GM18519 (cell line): ENCODE results near the gene ZNF330.
A peak's percentile ranks its signal among the peaks of the same experiment; 100 is the strongest.

Source experiments
- ATAC-seq: cut with Tn5 transposase; IDR thresholded peaks from one replicate; pipeline ENCODE4 v1.9.1; 2021; ENCODE audit warnings: mild to moderate bottlenecking, moderate library complexity; ENCODE audit not compliant: unreplicated experiment, low FRiP score

The ZNF330 gene

DNA sequence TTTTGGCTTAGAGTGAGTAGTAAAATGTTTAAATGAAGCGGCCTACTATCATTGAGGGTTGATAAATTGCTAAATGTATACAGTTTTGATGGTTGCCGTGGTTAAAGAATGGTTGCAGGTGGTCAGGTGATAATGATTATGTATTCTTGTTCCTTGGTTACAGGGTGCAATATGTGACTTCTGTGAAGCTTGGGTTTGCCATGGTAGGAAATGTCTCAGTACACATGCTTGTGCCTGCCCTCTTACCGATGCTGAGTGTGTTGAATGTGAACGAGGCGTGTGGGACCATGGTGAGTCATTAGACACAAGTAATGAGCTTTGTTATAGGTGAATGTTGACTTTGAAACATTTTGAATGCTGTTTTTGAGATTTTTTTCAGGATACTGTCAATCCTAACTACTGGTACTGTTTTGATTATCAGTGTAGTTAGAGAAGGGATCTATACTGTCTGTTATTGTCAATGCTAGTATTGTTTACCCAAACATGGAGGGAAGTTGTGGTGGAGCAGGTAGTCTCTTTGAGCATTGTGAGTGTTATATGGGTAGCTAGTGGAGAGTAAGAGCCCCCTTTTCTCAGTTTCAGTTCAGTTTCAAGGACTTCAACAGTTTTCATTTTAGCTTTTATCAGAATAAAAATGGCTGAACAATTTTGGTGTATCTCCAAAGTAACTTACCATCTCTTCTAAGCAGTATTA, 8.9 kb downstream of the ZNF330 start:
- ATAC-seq, result peak; percentile 41

DNA sequence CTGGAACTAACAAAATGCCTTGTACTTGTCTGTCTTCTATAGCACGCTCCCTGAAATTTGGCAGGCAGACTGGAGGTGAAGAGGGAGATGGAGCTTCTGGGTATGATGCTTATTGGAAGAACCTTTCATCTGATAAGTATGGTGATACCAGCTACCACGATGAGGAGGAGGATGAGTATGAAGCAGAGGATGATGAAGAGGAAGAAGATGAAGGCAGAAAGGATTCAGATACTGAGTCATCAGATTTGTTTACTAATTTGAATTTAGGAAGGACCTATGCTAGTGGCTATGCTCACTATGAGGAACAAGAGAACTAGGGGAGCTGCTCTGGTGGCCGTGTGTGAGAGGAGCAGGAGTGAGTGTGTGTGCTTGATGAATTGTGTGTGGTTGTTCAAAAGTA, 13.0 kb downstream of the ZNF330 start:
- no peak for ATAC-seq

DNA sequence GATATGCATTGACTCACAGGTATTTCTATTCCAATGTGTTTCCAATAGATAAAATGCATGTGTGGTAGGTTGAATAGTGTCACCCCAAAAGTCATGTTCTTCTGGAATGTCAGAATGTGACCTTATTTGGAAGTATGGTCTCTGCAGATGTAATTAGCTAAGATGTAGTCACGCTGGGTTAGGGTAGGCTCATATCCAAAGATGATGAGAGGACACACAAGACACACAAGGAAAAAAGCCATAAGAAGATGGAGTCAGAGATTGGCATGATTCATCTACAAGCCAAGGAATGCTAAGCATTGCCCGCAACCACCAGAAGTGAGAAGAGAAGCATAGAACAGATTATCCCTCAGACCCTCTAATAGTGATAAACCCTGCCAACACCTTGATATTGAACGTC, 17.5 kb downstream of the ZNF330 start:
- ATAC-seq, result no peak

DNA sequence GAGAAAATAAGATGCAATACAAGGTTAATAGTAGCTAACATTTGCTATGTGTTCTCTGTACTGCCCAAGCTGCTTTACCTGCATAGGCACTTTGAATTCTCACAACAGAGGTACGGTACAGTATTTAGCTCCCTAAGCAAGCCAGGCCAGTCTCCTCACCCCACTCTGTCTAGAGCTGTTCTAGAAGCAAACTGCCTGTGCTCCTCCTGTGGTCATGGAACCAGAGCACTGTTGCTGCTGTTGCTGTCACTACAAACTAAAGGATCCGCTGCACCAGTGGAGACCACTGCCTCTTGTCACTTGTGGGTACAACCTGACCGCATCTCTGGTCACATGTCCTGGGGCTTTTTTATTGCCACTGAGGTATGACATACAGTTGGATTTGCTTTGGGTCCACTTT, 19.6 kb downstream of the ZNF330 start:
- no peak for ATAC-seq

DNA sequence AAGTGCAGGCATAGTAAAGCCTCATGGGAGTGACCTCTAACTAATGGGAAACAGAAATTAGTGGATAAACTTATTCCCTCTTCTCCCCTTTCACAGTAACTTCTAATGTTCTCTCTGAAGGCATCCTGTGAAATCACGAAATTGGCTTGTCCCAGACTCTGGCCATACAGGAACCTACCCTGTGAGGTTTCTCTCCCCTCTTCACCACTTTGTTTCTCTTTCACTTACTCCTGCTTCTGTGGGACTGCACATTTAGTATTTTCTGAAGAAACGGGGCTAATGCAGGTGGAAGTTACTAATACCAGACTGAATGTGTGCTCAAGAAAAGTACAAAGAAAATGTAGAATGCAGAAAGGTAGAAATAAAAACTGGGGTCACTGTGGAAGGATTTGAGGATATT, 20.0 kb downstream of the ZNF330 start:
- ATAC-seq, result no peak

DNA sequence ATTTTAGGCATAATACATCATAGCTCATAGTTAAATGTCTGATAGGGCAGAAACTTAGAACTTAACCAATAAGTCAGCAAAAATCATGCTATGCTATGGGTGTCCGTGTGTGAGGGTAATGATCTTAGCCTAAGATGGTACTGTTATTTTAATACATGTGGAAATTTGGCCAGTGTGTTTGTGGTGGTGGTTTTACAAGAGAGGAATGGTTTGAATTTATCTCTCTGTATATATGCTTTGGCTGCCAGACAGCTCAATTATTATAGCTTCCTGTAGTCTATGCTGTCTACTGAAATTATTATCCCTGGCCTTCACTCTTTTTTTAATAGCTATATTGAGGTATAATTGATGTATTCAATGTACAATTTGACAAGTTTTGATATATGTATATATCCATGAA, 21.3 kb downstream of the ZNF330 start:
- ATAC-seq, result no peak

DNA sequence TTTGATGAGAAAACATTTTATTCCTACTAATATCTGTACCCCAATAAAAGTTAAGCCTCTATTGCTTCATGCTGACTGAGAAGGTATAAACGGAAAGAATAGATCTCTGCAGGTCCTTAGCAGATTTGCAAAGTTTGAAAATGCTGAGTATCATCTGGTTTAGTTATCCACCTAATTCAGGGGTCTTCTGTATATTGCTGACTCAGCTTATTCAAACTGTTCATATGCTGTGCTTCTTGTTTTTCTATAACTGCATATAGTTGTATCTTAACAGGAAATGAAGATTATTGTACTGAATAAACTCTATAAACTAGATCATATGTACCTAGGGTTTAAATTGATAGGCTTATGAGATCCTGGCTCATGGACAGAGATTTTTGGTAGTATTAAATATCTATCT, 23.7 kb downstream of the ZNF330 start:
- no peak for ATAC-seq

DNA sequence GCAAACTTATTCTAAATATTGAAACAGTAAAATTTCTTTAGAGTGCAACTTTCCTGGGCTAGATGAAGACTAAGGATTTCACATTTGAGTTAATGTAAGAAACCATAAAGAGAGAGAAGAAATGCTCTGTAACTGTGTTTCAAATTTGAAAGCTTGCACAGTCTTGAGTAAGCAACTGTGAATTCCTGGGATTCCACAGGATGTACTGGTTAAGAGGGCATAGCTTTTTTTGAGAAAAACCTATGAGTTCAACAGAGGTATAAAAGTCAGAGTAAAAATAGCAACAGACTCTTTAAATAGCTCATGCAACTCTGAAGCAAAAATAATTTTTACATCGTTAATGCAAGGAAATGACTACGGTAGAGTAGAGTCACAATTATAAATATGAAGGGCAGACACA, 25.5 kb downstream of the ZNF330 start:
- no peak for ATAC-seq

DNA sequence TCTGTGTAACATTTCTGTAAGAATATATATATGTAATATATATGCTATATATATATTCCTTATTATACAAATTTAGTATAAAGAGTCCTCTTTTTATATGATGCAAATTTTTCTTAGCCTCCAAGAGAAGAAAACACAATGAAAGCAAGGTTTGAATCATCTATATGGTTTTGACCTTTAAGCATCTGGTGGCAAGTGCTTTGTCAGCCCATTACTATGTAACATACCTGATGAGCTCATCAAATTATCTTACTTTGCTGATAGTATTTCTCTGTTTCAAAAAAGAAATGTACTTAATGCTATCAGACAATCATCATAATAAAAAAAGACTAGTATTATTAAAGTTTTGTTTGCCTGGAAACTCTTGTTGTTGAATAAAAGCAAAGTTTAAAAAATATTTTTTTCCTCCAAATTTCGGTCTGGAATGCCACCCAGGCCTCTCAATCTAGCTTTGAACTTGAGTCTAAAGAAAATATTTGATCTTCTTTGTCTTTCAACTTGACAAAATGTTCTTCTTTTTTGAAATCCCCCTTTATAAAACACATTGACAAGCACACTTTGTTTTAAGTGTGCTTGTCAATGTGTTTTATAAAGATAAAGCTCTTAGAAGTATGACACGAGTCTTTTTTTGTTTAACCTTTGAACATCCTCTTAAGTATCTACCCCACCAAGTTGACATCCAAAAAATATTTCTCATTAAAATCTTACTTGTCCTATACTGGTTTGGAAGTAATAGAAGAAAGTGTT, 26.2 kb downstream of the ZNF330 start:
- no peak for ATAC-seq

DNA sequence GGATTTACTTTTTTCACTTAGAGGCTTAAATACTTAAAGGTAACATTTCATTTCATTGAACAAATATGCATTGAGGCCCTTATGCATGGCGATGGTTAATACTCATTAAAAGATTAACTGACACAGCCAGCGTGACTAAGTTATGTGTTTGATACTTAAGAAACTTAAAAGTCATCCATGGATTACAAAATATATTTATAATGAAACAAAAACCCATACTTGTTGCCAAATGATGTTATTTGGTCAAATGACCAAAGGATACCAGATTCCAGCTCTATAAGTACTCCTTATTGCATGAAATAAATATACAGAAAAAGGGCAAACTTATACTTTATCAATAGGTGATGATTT, 26.7 kb downstream of the ZNF330 start:
- ATAC-seq, result no peak

DNA sequence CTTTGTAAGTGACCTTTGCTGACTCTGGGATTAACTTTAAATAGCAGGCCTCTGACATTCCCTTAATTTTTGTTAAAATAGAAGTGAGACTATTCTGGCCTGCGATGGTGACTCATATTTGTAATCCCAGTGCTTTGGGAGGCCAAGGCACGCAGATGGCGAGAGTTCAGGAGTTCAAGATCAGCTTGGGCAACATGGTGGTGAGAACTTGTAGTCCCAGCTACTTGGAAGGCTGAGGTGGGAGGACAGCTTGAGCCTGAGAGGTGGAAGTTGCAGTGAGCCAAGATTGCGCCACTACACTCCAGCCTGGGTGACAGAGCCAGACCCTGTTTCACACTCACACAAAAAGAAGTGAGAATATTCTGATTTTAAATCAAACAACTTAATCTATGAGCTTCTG, 27.3 kb downstream of the ZNF330 start:
- ATAC-seq, result no peak

DNA sequence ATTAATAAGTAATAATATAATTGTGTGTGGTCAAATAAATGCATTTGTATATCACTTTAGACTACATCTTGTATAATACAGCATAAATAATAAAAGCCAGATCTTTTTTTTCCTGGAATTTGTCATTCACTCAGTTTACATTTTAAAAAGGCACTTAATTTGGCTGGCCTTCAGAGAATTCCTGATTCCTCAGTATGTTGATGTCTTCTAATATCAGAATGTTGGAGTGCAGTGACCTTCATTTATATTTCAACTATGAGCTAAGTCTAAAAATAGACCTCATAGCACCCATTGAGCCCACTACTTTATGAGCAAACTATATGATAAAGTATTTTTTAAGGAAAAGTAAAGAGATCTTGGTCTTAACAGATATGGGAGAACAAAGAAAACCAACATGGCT, 27.8 kb downstream of the ZNF330 start:
- ATAC-seq, result no peak

DNA sequence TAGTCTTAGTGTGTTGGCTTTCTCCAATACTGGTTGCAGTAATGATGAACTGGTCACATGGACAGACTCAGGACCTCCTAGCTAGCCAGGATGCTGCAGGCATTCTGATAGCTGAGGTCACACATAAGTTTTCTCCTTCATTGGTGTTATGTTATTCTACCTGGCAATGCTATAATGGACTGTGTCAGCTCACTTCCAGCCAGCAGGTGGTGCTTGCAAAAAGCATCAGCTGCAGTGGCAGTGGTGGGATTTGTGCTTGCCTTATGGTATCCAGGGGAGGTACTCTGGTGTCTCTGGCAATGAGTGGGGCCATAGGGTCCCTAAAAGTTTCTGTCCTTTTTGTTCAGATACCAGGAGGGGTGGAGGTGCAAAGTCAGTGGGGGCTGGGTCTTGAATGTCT, 33.6 kb downstream of the ZNF330 start:
- no peak for ATAC-seq

DNA sequence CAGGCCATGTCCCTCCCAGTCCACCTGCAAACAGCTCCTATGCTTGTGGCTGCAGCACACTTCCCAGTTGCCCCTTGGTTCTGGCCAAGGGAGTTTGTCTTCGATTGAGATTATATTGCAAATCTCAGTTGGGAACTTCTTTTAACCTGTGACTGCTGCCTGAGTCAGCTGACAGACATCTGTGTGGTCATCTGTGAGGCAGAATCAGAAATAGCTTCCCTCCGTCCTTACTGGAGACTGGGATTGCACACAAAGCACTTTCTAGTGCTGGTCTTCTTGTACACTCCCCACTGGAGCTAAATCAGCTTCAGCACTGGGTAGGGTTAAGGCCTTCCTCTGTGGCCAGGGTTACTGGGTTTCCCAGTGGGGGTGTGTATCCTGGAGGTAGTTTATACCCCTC, 34.3 kb downstream of the ZNF330 start:
- no peak for ATAC-seq

DNA sequence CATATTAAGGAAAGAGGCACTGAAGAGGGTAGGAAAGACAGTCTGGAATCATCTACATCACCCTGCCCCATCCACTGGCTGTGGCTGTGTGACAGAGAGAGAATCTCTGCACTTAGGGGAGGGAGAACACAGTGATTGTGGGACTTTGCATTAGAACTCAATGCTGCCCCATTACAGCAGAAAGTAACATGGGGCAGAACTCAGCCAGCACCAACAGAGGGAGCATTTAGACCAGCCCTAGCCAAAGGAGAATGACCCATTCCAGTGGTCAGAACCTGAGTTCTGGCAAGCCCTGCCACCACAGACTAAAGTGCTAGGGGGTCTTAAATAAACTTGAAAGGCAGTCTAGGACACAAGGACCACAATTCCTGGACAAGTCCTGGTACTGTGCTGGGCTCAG, 37.9 kb downstream of the ZNF330 start:
- no peak for ATAC-seq

DNA sequence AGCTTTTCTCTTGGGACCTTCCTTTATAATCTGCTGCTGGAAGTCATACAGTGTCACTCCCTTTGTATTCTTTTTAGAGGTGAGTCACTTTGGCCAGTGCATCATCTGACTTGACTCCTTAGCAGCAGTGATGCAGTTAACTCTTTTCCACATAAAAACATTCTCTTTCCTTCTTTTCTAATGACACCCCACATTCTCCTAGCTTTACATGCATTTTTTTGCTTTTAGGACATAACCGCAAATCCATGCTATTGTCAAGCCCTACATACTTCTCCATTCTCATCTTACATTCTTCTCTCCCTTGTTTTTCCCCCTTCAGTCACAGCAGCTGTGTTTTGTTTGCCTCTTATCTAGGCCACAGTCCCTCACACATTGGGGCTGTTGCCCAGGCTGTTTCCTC, 55.1 kb downstream of the ZNF330 start:
- no peak for ATAC-seq

DNA sequence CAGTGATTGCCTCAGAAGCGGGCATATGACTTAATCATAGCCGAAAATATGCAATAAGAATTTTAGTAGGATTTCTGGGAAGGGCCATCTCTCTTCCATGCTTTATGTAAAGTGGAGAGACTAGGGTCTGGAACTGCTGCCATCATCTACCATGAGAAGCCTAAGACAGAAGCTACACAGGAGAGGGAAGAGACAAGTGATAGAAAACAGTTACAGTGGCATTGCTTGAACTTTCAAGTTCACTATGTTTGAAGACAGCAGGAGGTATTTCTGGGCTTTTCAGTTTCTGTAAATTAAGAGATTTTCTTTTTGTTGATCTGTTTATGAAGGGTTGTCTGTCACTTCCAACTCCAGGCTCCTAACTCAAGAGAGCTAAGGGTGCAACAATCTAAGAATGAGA, 62.5 kb downstream of the ZNF330 start:
- ATAC-seq, result no peak

DNA sequence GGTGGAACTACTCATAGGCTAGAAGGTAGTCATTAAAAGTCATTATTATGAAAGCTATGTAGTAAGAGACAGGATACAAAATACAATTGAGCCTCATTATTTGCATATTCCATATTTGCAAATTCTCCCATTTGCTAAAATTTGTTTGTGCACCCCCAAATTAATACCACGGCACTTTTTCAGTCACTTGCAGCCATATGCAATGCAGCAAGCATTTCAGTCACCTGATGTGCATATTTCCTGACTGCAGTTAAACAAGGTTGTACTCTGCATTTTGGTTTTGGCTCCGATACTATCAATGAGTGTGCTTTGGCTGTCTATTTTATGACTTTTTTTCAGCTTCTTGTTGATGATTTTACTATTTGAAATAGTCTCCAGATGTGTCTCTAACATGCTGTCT, 62.9 kb downstream of the ZNF330 start:
- no peak for ATAC-seq
